Muscle of leg (tissue), 11 donors: Measurements from ENCODE around the gene EIF3B. TPM values are rescaled to one million over a fixed set of nuclear protein-coding genes. Genes with fewer than 3 reads are reported as not detected.

Source experiments
- DNase-seq: peaks from one replicate; pipeline ENCODE4 v3.0.0; 2013
- H3K27ac ChIP-seq: one replicate; pipeline ENCODE4 v1.5.1; 2013; ENCODE audit warnings: mild to moderate bottlenecking, low read length, control low read depth
- H3K27me3 ChIP-seq: one replicate; pipeline ENCODE4 v1.6.1; 2013; ENCODE audit warnings: low read length; ENCODE audit not compliant: control insufficient read depth, insufficient read depth
- H3K36me3 ChIP-seq: one replicate; pipeline ENCODE4 v1.6.1; 2013; ENCODE audit warnings: low read length; ENCODE audit not compliant: control insufficient read depth, insufficient read depth
- H3K4me1 ChIP-seq: one replicate; pipeline ENCODE4 v1.6.1; 2013; ENCODE audit warnings: low read length; ENCODE audit not compliant: control insufficient read depth, insufficient read depth
- H3K4me3 ChIP-seq: one replicate; pipeline ENCODE4 v1.5.1; 2013; ENCODE audit warnings: low read length, control low read depth
- H3K9me3 ChIP-seq: replicated peaks from 2 replicates; pipeline ENCODE4 v1.6.1; 2013; ENCODE audit warnings: low read depth, low read length; ENCODE audit not compliant: control insufficient read depth
- WGBS: methylation state at CpG from one replicate; pipeline ENCODE4 v1.1.5; 2013; ENCODE audit warnings: missing lambda C conversion rate; ENCODE audit not compliant: insufficient coverage; 5-methylcytosine and 5-hydroxymethylcytosine counted together
- polyA plus RNA-seq, 8 donors: library from polyadenylated mRNA; unstranded; fragments of 120-200 nt; gene quantifications; one replicate each; pipeline versions ENCODE4 v1.2.1 to v1.2.3, GENCODE V29; 2013; ENCODE audit warnings: inconsistent platforms in 1 of 8, low replicate concordance in 1 of 8; ENCODE audit not compliant: insufficient read length in 8 of 8, insufficient read depth in 1 of 8
- total RNA-seq: library from RNA; stranded (reverse); fragments of 120-200 nt; gene quantifications from one replicate; pipeline ENCODE4 v1.2.4, GENCODE V29; 2013

EIF3B gene
- total and polyA plus RNA-seq, 9 donors = 92.7 to 116 (median 96.7) TPM

DNA sequence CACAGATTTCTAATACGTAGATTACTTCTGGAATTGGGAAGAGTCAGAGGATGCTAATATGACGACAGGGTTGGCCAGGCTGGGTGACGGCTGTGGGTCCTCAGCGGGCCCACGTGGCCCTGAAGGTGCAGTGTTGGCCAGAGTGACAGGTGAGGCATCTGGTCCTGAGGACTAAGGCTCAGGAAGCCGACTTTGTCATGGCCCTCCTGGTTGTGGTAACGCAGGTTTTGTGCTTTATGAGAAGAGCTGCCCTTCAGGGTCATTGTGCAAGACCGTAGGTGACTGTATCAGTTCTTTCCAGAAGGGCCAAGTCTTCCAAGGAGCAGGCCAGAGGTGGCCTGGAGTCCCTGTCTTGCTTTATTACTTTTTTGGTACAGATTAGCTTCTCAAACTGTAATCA lies 2.5 kb downstream of the EIF3B start:
- H3K4me1 ChIP-seq = peaks cover 28% of the 10 kb centered on the region
- H3K4me3 ChIP-seq = no peak overlapping the region
- no peak for DNase-seq

GRCh38 chr7:2357571-2357970 lies 2.9 kb downstream of the EIF3B start:
- no peak for DNase-seq
- Histone ChIP-seq H3K4me1 (peaks cover 28% of the 10 kb centered on the region), H3K9me3 (no peaks in the 10 kb centered on the region), H3K27me3 (no peaks in the 10 kb centered on the region), H3K36me3 (peaks cover 38% of the 10 kb centered on the region), H3K4me3 (no peak overlapping the region), H3K27ac (no peak overlapping the region)
- WGBS = no CpG with 5 or more reads among the region's 6 CpGs

More for the DNA sequence above, 2.5 kb downstream of the EIF3B start:
- Histone ChIP-seq H3K36me3 (peaks cover 34% of the 10 kb centered on the region), H3K27ac (no peak overlapping the region), H3K9me3 (no peaks in the 10 kb centered on the region), H3K27me3 (no peaks in the 10 kb centered on the region)
- 79% methylated on average over 7 of the region's 8 CpGs for WGBS

DNA sequence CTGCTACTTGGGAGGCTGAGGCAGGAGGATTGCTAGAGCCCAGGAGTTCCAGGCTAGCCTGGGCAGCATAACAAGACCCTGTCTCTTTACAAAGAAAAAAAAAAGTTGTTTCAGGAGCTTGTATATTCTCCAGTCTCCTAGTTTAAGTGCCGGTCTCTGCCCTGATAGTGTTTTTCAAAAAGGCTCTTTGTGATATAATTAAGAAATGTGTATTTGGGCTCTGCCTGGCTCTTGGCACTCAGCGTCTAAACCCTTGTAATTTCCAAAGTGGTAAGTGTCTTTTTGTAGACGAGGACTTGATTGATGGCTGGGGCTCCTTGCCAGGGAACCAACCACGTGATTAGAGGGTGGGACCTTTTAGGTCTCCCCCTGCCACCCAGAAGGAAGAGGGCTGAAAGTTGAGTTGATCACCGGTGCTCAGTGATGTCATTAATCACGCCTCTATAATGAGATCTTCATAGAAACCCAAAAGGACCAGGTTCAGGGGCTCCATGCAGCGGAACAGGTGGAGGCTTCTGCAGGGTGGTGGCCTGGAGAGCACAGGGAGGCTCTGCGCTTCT lies 4.4 kb downstream of the EIF3B start:
- Histone ChIP-seq H3K9me3 (no peaks in the 10 kb centered on the region), H3K4me1 (peaks cover 19% of the 10 kb centered on the region), H3K4me3 (no peak overlapping the region), H3K36me3 (peaks cover 47% of the 10 kb centered on the region), H3K27me3 (no peaks in the 10 kb centered on the region), H3K27ac (no peak overlapping the region)
- WGBS = 70% methylated on average over 5 of the region's 8 CpGs
- DNase-seq = no peak

GRCh38 chr7:2359610-2360009 lies 5.0 kb downstream of the EIF3B start:
- H3K27ac ChIP-seq = no peak overlapping the region
- peaks cover 19% of the 10 kb centered on the region for H3K4me1 ChIP-seq
- no peak overlapping the region for H3K4me3 ChIP-seq
- no peaks in the 10 kb centered on the region for H3K27me3 ChIP-seq
- peaks cover 52% of the 10 kb centered on the region for H3K36me3 ChIP-seq
- no peak for DNase-seq
- H3K9me3 ChIP-seq = no peaks in the 10 kb centered on the region
- WGBS = 85% methylated on average over 4 of the region's 11 CpGs

DNA sequence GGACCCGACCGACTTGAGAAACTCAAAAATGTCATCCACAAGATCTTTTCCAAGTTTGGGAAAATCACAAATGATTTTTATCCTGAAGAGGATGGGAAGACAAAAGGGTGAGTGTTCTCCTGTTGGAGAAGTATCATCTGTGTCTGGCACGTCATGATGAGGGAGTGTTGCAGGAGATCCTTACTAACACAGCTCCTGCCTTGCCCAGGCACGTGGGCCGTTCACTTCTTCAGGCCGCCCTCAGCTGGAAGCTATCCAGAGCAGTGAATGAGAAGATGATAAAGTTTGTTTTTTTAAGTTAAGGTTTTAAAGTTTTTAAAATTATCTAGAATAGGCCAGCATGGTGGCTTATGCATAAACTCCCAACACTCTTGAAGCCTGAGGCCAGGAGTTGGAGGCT lies 6.2 kb downstream of the EIF3B start:
- DNase-seq = no peak
- 67% methylated on average over 1 of the region's 6 CpGs for whole genome bisulfite sequencing
- Histone ChIP-seq H3K4me3 (no peak overlapping the region), H3K27ac (no peak overlapping the region), H3K4me1 (peaks cover 15% of the 10 kb centered on the region), H3K9me3 (no peaks in the 10 kb centered on the region), H3K27me3 (no peaks in the 10 kb centered on the region), H3K36me3 (peaks cover 62% of the 10 kb centered on the region)

DNA sequence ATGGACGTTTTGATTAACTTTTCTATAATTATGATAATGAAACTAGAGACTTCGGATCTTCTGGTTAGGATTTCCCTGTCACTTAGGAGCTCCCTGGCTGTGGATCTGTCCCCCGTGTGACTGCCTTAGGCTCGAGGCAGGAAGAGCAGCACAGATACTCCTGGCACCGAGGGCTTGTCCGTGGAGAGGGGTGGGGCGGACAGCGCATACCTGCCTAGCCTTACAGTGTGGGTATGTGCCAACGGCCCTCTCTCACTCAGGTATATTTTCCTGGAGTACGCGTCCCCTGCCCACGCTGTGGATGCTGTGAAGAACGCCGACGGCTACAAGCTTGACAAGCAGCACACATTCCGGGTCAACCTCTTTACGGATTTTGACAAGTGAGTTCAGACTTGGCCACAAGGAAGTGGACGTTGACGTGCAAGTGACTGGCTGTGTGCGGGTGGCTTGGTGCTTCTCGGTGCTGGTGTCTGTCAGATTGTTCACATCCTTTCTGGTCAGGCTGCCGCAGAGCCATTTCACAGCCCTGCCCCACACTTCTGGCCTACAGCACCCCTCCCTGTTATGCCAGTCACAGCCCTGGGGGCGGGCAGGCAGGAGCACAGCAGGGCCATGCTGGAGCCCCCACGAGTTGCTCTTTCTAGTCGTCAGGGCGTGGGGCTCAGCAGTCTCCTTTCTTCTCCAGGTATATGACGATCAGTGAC lies 7.9 kb downstream of the EIF3B start:
- 94% methylated on average over 24 of the region's 27 CpGs for WGBS
- no peak for DNase-seq
- H3K27me3 ChIP-seq = no peaks in the 10 kb centered on the region

GRCh38 chr7:2369139-2369538 lies 14.5 kb downstream of the EIF3B start:
- no peak for DNase-seq
- no peaks in the 10 kb centered on the region for H3K9me3 ChIP-seq
- peaks cover 92% of the 10 kb centered on the region for H3K36me3 ChIP-seq
- H3K27ac ChIP-seq = no peak overlapping the region
- 97% methylated on average over 10 of the region's 10 CpGs for WGBS
- no peak overlapping the region for H3K4me3 ChIP-seq
- H3K4me1 ChIP-seq = no peaks in the 10 kb centered on the region
- H3K27me3 ChIP-seq = no peaks in the 10 kb centered on the region

More for the DNA sequence above, 7.9 kb downstream of the EIF3B start:
- Histone ChIP-seq H3K4me1 (no peaks in the 10 kb centered on the region), H3K9me3 (no peaks in the 10 kb centered on the region), H3K4me3 (no peak overlapping the region), H3K27ac (no peak overlapping the region), H3K36me3 (peaks cover 72% of the 10 kb centered on the region)

DNA sequence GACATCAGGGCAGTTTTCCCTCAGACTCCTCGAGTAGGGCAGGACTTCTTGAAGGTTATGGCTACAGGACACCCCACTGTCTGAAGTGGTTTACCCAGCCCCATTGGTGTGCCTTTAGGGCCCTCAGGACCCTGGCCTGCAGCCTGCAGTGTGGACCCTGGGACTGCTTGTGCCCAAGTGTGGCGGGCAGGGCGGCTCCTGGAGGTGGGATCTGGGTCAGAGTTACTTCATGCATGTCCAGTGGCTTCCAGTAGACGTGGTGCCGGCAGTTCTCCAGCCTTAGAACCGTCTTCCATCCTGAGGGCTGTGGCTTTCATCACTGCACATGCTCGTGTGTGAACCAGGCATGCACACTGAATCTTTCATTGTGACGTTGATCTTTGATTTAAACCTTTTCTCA lies 16.7 kb downstream of the EIF3B start:
- no peaks in the 10 kb centered on the region for H3K27me3 ChIP-seq
- H3K27ac ChIP-seq = no peak overlapping the region
- H3K4me3 ChIP-seq = no peak overlapping the region
- H3K4me1 ChIP-seq = no peaks in the 10 kb centered on the region
- WGBS = 97% methylated on average over 7 of the region's 8 CpGs
- no peak for DNase-seq
- H3K9me3 ChIP-seq = no peaks in the 10 kb centered on the region
- H3K36me3 ChIP-seq = peaks cover 94% of the 10 kb centered on the region

DNA sequence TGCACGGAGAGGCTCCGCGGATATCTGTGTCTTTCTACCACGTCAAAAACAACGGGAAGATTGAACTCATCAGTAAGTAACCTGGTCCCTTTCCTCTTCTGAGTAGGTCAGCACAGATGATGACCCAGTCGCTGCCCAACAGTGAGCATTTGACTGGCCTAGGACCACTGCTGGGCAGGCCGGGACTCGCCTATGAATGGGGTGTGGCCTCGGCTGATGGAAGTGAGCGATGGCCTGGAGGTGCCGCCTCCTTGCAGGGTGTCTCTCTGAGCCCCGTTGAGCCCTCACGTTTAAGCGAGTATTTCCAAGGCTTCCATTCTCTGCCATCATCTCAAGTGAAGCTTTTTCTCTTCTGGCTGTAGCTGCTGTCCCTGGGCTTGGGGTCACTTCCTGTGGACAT lies 18.1 kb downstream of the EIF3B start:
- no peak for DNase-seq
- no peaks in the 10 kb centered on the region for H3K9me3 ChIP-seq
- H3K27me3 ChIP-seq = no peaks in the 10 kb centered on the region
- WGBS = 92% methylated on average over 13 of the region's 14 CpGs
- H3K27ac ChIP-seq = no peak overlapping the region
- H3K36me3 ChIP-seq = peaks cover 94% of the 10 kb centered on the region
- H3K4me1 ChIP-seq = no peaks in the 10 kb centered on the region
- no peak overlapping the region for H3K4me3 ChIP-seq

DNA sequence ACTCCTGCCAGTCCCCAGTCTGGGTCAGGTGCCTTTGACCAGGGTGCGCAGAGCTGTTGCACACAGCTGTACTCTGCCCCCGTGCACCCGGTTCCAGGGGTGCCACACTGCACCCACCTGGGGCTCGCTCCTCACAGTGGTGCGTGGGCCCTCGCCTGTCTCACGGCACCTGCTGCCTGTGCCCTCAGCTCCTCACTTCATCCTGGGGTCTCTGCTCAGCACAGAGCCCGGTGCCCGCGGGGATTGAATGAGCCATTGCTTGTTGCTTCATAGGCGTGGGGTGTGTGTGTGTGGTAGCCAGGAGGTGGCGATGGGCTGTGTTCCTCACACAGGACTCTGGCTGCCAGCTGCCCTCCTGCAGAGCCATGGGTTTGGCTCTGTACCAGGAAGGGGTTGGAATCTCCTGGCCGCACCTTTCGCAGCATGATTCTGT lies 18.5 kb downstream of the EIF3B start:
- Histone ChIP-seq H3K9me3 (no peaks in the 10 kb centered on the region), H3K4me3 (no peak overlapping the region), H3K36me3 (peaks cover 92% of the 10 kb centered on the region), H3K27ac (no peak overlapping the region), H3K4me1 (no peaks in the 10 kb centered on the region), H3K27me3 (no peaks in the 10 kb centered on the region)
- no peak for DNase-seq
- 86% methylated on average over 9 of the region's 14 CpGs for WGBS
